HG03354 (cell line): ENCODE measurements around the gene UGT1A4.

ENCODE experiments used
- ATAC-seq: cut with Tn5 transposase; IDR thresholded peaks from one replicate; pipeline ENCODE4 v1.9.1; 2021; ENCODE audit warnings: mild to moderate bottlenecking; ENCODE audit not compliant: unreplicated experiment, poor library complexity, severe bottlenecking

UGT1A4 gene

GRCh38 chr2:233773854-233774253, 55.3 kb downstream of the UGT1A4 start:
- ATAC-seq: no peak

- ATAC-seq: no peak
These were observed 56.9 kb downstream of the UGT1A4 start for GRCh38 chr2:233775414-233775813.

GRCh38 chr2:233778030-233778429, 59.5 kb downstream of the UGT1A4 start, which contains the start of gene MROH2A:
Gene MROH2A, plus strand, starts transcription at chr2:233778330. Its CDS starts 1,029 bp downstream, at chr2:233779359.
- ATAC-seq: no peak

- no peak for ATAC-seq
These were observed 61.2 kb downstream of the UGT1A4 start for GRCh38 chr2:233779722-233780121.

- no peak for ATAC-seq
These were observed 62.2 kb downstream of the UGT1A4 start for GRCh38 chr2:233780771-233781170.

- no peak for ATAC-seq
These were observed 71.0 kb downstream of the UGT1A4 start for GRCh38 chr2:233789554-233789953.

- no peak for ATAC-seq
These were observed 72.8 kb downstream of the UGT1A4 start for GRCh38 chr2:233791151-233791882.

GRCh38 chr2:233791883-233792329, 73.4 kb downstream of the UGT1A4 start:
- ATAC-seq: no peak

- no peak for ATAC-seq
These were observed 74.2 kb downstream of the UGT1A4 start for GRCh38 chr2:233792720-233793119.

GRCh38 chr2:233793465-233794127, 75.1 kb downstream of the UGT1A4 start:
- ATAC-seq: no peak

GRCh38 chr2:233794128-233794658, 75.7 kb downstream of the UGT1A4 start:
- ATAC-seq: no peak

GRCh38 chr2:233795735-233796171, 77.2 kb downstream of the UGT1A4 start:
- no peak for ATAC-seq

GRCh38 chr2:233796254-233796653, 77.7 kb downstream of the UGT1A4 start:
- no peak for ATAC-seq

GRCh38 chr2:233798335-233799086, 80.0 kb downstream of the UGT1A4 start:
- ATAC-seq: no peak

GRCh38 chr2:233799087-233799665, 80.6 kb downstream of the UGT1A4 start:
- no peak for ATAC-seq

GRCh38 chr2:233799716-233800115, 81.2 kb downstream of the UGT1A4 start:
- no peak for ATAC-seq

GRCh38 chr2:233800208-233800607, 81.7 kb downstream of the UGT1A4 start:
- ATAC-seq: no peak

- no peak for ATAC-seq
These were observed 83.0 kb downstream of the UGT1A4 start for GRCh38 chr2:233801357-233802131.

GRCh38 chr2:233802132-233802815, 83.7 kb downstream of the UGT1A4 start:
- ATAC-seq: no peak
